ENCODE measurements around the gene ITGA5. TPM values are rescaled to one million over a fixed set of nuclear protein-coding genes. Genes with fewer than 3 reads are reported as not detected.

ITGA5 gene
- total and polyA plus RNA-seq, 2 experiments from 2014 or later = 52.6 to 55.8 TPM

GRCh38 chr12:54421175-54421878, 2.3 kb upstream of the ITGA5 start:
- Histone ChIP-seq H3K27me3 (no peaks in the 10 kb centered on the region), H3K27ac (no peak overlapping the region), H3K4me1 (ENCODE audit: low read depth) (peaks cover 25% of the 10 kb centered on the region), H3K4me3 (no peak overlapping the region), H3K36me3 (no peaks in the 10 kb centered on the region), H3K9me3 (ENCODE audit: low read depth) (no peaks in the 10 kb centered on the region)
- DNase-seq (ENCODE audit: low read depth in 1 of 2, low spot score in 1 of 2) = peak in 1 of 2 donors; percentile 47
- no peak for TF ChIP-seq CTCF (IDR thresholded peaks at IDR 0.05; ENCODE audit: low read depth, low read length)

- DNase-seq (ENCODE audit: low read depth in 1 of 2, low spot score in 1 of 2) = peak in 1 of 2 donors; percentile 54
- no peaks in the 10 kb centered on the region for H3K9me3 ChIP-seq (ENCODE audit: low read depth)
- H3K27me3 ChIP-seq = no peaks in the 10 kb centered on the region
- H3K36me3 ChIP-seq = no peaks in the 10 kb centered on the region
- TF ChIP-seq CTCF (IDR thresholded peaks at IDR 0.05; ENCODE audit: low read depth, low read length) = no peak
- H3K27ac ChIP-seq = no peak overlapping the region
- H3K4me1 ChIP-seq (ENCODE audit: low read depth) = peaks cover 25% of the 10 kb centered on the region
- no peak overlapping the region for H3K4me3 ChIP-seq
Observed at GRCh38 chr12:54420766-54421144, 1.7 kb upstream of the ITGA5 start.

GRCh38 chr12:54418441-54419087, 502 bp downstream of the ITGA5 start:
- DNase-seq (ENCODE audit: low read depth in 1 of 2, low spot score in 1 of 2) = no peak
- no peak for TF ChIP-seq CTCF (IDR thresholded peaks at IDR 0.05; ENCODE audit: low read depth, low read length)
- Histone ChIP-seq H3K9me3 (ENCODE audit: low read depth) (no peaks in the 10 kb centered on the region), H3K27me3 (no peaks in the 10 kb centered on the region), H3K36me3 (no peaks in the 10 kb centered on the region), H3K4me3 (peak overlapping the region; percentile 90), H3K4me1 (ENCODE audit: low read depth) (peaks cover 6% of the 10 kb centered on the region), H3K27ac (peak overlapping the region; percentile 41)

GRCh38 chr12:54417712-54418440, 1.2 kb downstream of the ITGA5 start:
- H3K4me3 ChIP-seq = peak overlapping the region; percentile 90
- no peak for TF ChIP-seq CTCF (IDR thresholded peaks at IDR 0.05; ENCODE audit: low read depth, low read length)
- H3K4me1 ChIP-seq (ENCODE audit: low read depth) = peaks cover 6% of the 10 kb centered on the region
- no peaks in the 10 kb centered on the region for H3K36me3 ChIP-seq
- no peaks in the 10 kb centered on the region for H3K9me3 ChIP-seq (ENCODE audit: low read depth)
- H3K27me3 ChIP-seq = no peaks in the 10 kb centered on the region
- no peak for DNase-seq (ENCODE audit: low read depth in 1 of 2, low spot score in 1 of 2)
- H3K27ac ChIP-seq = peak overlapping the region; percentile 41

- Histone ChIP-seq H3K36me3 (no peaks in the 10 kb centered on the region), H3K4me3 (peak overlapping the region; percentile 90), H3K9me3 (ENCODE audit: low read depth) (no peaks in the 10 kb centered on the region), H3K27ac (no peak overlapping the region), H3K27me3 (no peaks in the 10 kb centered on the region), H3K4me1 (ENCODE audit: low read depth) (peaks cover 6% of the 10 kb centered on the region)
- no peak for TF ChIP-seq CTCF (IDR thresholded peaks at IDR 0.05; ENCODE audit: low read depth, low read length)
- peak in 1 of 2 donors; percentile 48 for DNase-seq (ENCODE audit: low read depth in 1 of 2, low spot score in 1 of 2)
Observed at GRCh38 chr12:54416687-54417603, 2.1 kb downstream of the ITGA5 start.

All from cardiac muscle cell (in vitro differentiated cells and primary cell).